ENCODE measurements around the gene PXDN. TPM values are rescaled to one million over a fixed set of nuclear protein-coding genes. Genes with fewer than 3 reads are reported as not detected.
"Not testable (repeated sequence)": the region's sequence is repeated elsewhere in the genome, so short reads cannot be mapped to it uniquely, and the experiment has no call there.

The PXDN gene
- total RNA-seq, 1 experiment from 2014 or later, result 96.1 TPM

DNA sequence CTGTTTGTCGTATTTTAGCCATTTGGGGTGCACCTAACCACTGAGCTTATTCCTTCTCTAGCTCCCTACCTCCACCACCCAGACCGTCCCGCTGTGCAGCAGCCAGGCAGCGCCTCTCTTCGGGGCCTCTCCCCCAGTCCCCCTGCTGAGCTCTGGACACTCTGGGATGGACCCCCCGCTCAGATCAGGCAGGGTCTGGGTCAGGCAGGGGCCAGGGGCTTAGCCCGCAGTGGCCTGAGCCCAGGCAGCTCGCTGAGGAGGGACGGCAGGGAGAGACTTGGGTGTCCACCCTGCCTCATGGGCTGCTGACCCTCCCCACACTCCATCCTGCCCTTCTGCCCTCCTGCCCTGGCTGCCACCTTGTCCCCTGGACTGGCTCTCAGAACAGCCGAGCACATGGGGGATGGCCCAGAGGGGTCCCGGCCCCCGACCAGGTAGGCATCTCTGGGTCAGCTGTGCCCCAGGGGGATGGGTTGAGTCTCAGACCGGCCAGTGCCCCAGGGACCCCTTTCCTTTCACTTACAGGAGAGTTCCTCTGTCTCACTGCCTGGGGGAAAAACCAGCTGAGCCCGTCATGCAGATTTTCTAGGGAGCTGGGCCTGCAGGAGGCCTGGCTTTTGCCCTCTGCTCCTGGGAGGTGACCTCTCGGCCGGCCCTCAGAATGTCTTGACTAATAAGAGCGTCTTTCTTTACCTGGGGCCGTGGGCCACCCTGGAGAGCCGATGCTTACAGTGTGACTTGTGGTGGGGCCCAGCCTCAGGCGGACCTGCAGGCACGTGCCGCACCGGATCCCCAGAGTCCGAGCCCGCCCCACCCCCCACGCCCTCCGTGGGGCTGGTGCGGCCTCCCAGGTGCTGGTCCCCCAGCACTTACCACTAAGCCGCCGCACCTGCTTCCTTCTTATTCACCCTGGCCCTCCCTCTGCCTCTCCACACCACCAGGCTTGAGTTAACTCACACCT, 22.8 kb upstream of the PXDN start:
- TF ChIP-seq, protein P1, sequence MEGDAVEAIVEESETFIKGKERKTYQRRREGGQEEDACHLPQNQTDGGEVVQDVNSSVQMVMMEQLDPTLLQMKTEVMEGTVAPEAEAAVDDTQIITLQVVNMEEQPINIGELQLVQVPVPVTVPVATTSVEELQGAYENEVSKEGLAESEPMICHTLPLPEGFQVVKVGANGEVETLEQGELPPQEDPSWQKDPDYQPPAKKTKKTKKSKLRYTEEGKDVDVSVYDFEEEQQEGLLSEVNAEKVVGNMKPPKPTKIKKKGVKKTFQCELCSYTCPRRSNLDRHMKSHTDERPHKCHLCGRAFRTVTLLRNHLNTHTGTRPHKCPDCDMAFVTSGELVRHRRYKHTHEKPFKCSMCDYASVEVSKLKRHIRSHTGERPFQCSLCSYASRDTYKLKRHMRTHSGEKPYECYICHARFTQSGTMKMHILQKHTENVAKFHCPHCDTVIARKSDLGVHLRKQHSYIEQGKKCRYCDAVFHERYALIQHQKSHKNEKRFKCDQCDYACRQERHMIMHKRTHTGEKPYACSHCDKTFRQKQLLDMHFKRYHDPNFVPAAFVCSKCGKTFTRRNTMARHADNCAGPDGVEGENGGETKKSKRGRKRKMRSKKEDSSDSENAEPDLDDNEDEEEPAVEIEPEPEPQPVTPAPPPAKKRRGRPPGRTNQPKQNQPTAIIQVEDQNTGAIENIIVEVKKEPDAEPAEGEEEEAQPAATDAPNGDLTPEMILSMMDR (IDR thresholded peaks at IDR 0.05; ENCODE audit: unreplicated experiment), result no peak
- ChIA-PET CTCF (interaction anchor here (0.5 to 3.2 kb wide), 6 partner anchors 10 to 470 kb away, joined by 3 to 63 read pairs (median 8); no protein-coding TSS in a partner anchor), POLR2A (no interaction called here)
- no peak for DNase-seq (ENCODE audit: unreplicated experiment)
- Mint-ChIP-seq H3K36me3 (ENCODE audit: insufficient read depth, unreplicated experiment) (no peaks in the 10 kb centered on the region), H3K9me3 (ENCODE audit: unreplicated experiment) (no peaks in the 10 kb centered on the region), H3K4me1 (ENCODE audit: insufficient read depth, unreplicated experiment) (no peaks in the 10 kb centered on the region), H3K4me3 (ENCODE audit: unreplicated experiment) (no peak overlapping the region), H3K27me3 (ENCODE audit: insufficient read depth, unreplicated experiment) (peaks cover 12% of the 10 kb centered on the region), H3K27ac (ENCODE audit: low read depth, unreplicated experiment) (no peak overlapping the region)
- BruUV-seq (replicated peaks), result no TSS peak
- intact Hi-C loops (cut with micrococcal nuclease), result loop anchor here (5.0 to 10.0 kb wide), 3 partner anchors 50 to 1242 kb away; partner anchors contain the start of gene SNTG2

DNA sequence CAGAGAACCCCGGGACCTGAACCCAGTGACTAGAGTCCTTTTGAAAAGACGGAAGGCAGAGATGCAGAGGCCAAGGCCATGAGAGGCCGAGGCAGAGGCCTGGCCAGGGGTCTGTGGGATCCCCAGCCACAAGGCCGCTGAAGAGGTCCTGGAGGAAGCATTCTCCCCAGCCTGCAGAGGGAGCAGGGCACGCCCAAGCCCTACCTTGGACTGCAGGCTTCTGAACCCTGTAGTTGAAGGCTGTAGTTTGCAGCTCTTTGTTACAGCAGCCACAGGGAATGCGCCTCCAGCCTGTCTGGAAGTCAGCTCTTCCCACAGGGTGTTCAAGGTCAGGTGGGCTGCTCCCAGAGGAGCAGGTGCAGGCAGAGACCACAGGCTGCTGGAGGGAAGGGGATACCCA, 22.1 kb upstream of the PXDN start:
- CTCF ChIA-PET, result interaction anchor here (1.2 kb wide), 2 partner anchors 9 to 15 kb away, joined by 4 to 11 read pairs; no protein-coding TSS in a partner anchor
- POLR2A ChIA-PET, result no interaction called here
- TF ChIP-seq, protein P1 (IDR thresholded peaks at IDR 0.05; ENCODE audit: unreplicated experiment), result no peak
- no peak for DNase-seq (ENCODE audit: unreplicated experiment)
- Mint-ChIP-seq H3K27me3 (ENCODE audit: insufficient read depth, unreplicated experiment) (peaks cover 19% of the 10 kb centered on the region), H3K4me1 (ENCODE audit: insufficient read depth, unreplicated experiment) (no peaks in the 10 kb centered on the region), H3K36me3 (ENCODE audit: insufficient read depth, unreplicated experiment) (no peaks in the 10 kb centered on the region), H3K4me3 (ENCODE audit: unreplicated experiment) (no peak overlapping the region), H3K27ac (ENCODE audit: low read depth, unreplicated experiment) (no peak overlapping the region), H3K9me3 (ENCODE audit: unreplicated experiment) (no peaks in the 10 kb centered on the region)
- intact Hi-C loops (cut with micrococcal nuclease), result loop anchor here (5.0 to 10.0 kb wide), 3 partner anchors 51 to 1242 kb away; partner anchors contain the start of gene SNTG2
- no TSS peak for BruUV-seq (replicated peaks)

DNA sequence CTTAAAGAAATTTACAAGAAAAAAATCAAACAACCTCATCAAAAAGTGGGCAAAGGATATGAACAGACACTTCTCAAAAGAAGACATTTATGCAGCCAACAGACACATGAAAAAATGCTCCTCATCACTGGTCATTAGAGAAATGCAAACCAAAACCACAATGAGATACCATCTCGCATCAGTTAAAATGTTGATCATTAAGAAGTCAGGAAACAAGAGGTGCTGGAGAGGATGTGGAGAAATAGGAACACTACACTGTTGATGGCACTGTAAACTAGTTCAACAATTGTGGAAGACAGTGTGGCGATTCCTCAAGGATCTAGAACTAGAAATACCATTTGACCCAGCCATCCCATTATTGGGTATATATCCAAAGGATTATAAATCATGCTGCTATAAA, 20.9 kb upstream of the PXDN start:
- BruUV-seq (replicated peaks); CTCF ChIA-PET; H3K4me1 Mint-ChIP-seq (ENCODE audit: insufficient read depth, unreplicated experiment); H3K27ac Mint-ChIP-seq (ENCODE audit: low read depth, unreplicated experiment); H3K9me3 Mint-ChIP-seq (ENCODE audit: unreplicated experiment); H3K36me3 Mint-ChIP-seq (ENCODE audit: insufficient read depth, unreplicated experiment); H3K4me3 Mint-ChIP-seq (ENCODE audit: unreplicated experiment); DNase-seq (ENCODE audit: unreplicated experiment); POLR2A ChIA-PET: not testable (repeated sequence)
- H3K27me3 Mint-ChIP-seq (ENCODE audit: insufficient read depth, unreplicated experiment), result peaks cover 28% of the 10 kb centered on the region
- intact Hi-C loops (cut with micrococcal nuclease), result loop anchor here (5.0 to 10.0 kb wide), 3 partner anchors 52 to 1240 kb away; partner anchors contain the start of gene SNTG2

DNA sequence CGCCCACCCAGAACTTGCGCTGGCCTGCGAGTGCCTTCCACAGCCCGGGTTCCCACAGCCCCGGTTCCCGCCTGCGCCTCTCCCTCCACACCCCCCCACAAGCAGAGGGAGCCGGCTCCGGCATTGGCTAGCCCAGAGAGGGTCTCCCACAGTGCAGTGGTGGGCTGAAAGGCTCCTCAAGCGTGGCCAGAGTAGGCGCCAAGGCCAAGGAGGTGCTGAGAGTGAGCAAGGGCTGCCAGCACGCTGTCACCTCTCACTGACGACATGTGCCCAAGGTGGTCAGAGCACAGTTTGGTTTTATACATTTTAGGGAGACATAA, 15.3 kb upstream of the PXDN start:
- intact Hi-C loops (cut with micrococcal nuclease), result no loop called here

More for the DNA sequence above, 15.3 kb upstream of the PXDN start:
- ChIA-PET CTCF (interaction anchor here (0.7 to 3.4 kb wide), 3 partner anchors 9 to 79 kb away, joined by 3 to 34 read pairs (median 10); no protein-coding TSS in a partner anchor), POLR2A (no interaction called here)
- Mint-ChIP-seq H3K27ac (ENCODE audit: low read depth, unreplicated experiment) (no peak overlapping the region), H3K36me3 (ENCODE audit: insufficient read depth, unreplicated experiment) (no peaks in the 10 kb centered on the region), H3K4me1 (ENCODE audit: insufficient read depth, unreplicated experiment) (no peaks in the 10 kb centered on the region), H3K27me3 (ENCODE audit: insufficient read depth, unreplicated experiment) (peaks cover 28% of the 10 kb centered on the region), H3K9me3 (ENCODE audit: unreplicated experiment) (no peaks in the 10 kb centered on the region), H3K4me3 (ENCODE audit: unreplicated experiment) (no peak overlapping the region)
- TF ChIP-seq, protein P1 (IDR thresholded peaks at IDR 0.05; ENCODE audit: unreplicated experiment), result no peak
- no TSS peak for BruUV-seq (replicated peaks)
- no peak for DNase-seq (ENCODE audit: unreplicated experiment)
